ENCODE data around the gene KATNAL2. TPM values are rescaled to one million over a fixed set of nuclear protein-coding genes. Genes with fewer than 3 reads are reported as not detected.

Gene KATNAL2
- total RNA-seq, 1 donor from 2014 or later: 2.6 TPM

- intact Hi-C loops (cut with micrococcal nuclease): no loop called here
- Mint-ChIP-seq H3K9me3 (no peaks in the 10 kb centered on the region), H3K27me3 (no peaks in the 10 kb centered on the region), H3K27ac (no peak overlapping the region), H3K4me3 (no peak overlapping the region), H3K36me3 (ENCODE audit: low read depth) (peaks cover 2% of the 10 kb centered on the region), H3K4me1 (no peaks in the 10 kb centered on the region)
- ChIA-PET CTCF (no interaction called here), POLR2A (no interaction called here)
- TF ChIP-seq CTCF (IDR thresholded peaks at IDR 0.05): no peak
- ATAC-seq (ENCODE audit: low read depth) (no peak), DNase-seq (no peak)
Observed at GRCh38 chr18:47081578-47081977, 164.2 kb downstream of the KATNAL2 start.

GRCh38 chr18:47087676-47088075 is 170.3 kb downstream of the KATNAL2 start:
- Mint-ChIP-seq H3K4me3 (no peak overlapping the region), H3K36me3 (ENCODE audit: low read depth) (peaks cover 5% of the 10 kb centered on the region), H3K27ac (no peak overlapping the region), H3K9me3 (no peaks in the 10 kb centered on the region), H3K27me3 (no peaks in the 10 kb centered on the region), H3K4me1 (peaks cover 5% of the 10 kb centered on the region)
- no peak for ATAC-seq (ENCODE audit: low read depth)
- ChIA-PET CTCF (no interaction called here), POLR2A (no interaction called here)
- TF ChIP-seq CTCF (IDR thresholded peaks at IDR 0.05): no peak
- DNase-seq: no peak
- intact Hi-C loops (cut with micrococcal nuclease): no loop called here

GRCh38 chr18:47095810-47096209 is 178.4 kb downstream of the KATNAL2 start:
- ATAC-seq (ENCODE audit: low read depth): no peak
- H3K4me1 Mint-ChIP-seq: peaks cover 3% of the 10 kb centered on the region
- no peaks in the 10 kb centered on the region for H3K27me3 Mint-ChIP-seq
- H3K36me3 Mint-ChIP-seq (ENCODE audit: low read depth): peaks cover 6% of the 10 kb centered on the region
- no peak overlapping the region for H3K27ac Mint-ChIP-seq
- DNase-seq: no peak
- no peak for TF ChIP-seq CTCF (IDR thresholded peaks at IDR 0.05)
- H3K4me3 Mint-ChIP-seq: no peak overlapping the region
- intact Hi-C loops (cut with micrococcal nuclease): no loop called here
- no peaks in the 10 kb centered on the region for H3K9me3 Mint-ChIP-seq
- POLR2A ChIA-PET: no interaction called here
- CTCF ChIA-PET: interaction anchor here (1.4 kb wide), 1 partner anchor 108 kb away, joined by 4 read pairs; no protein-coding TSS in a partner anchor

- no peak overlapping the region for H3K27ac Mint-ChIP-seq
- intact Hi-C loops (cut with micrococcal nuclease): loop anchor here (1.0 kb wide), 4 partner anchors 105 to 656 kb away; no protein-coding TSS in a partner anchor
- no peaks in the 10 kb centered on the region for H3K9me3 Mint-ChIP-seq
- peak; percentile 85 for TF ChIP-seq CTCF (IDR thresholded peaks at IDR 0.05)
- POLR2A ChIA-PET: no interaction called here
- peaks cover 13% of the 10 kb centered on the region for H3K36me3 Mint-ChIP-seq (ENCODE audit: low read depth)
- CTCF ChIA-PET: interaction anchor here (1.0 to 2.2 kb wide), 7 partner anchors 12 to 649 kb away, joined by 3 to 31 read pairs (median 3); no protein-coding TSS in a partner anchor
- H3K4me3 Mint-ChIP-seq: no peak overlapping the region
- ATAC-seq (ENCODE audit: low read depth): peak; percentile 42
- no peaks in the 10 kb centered on the region for H3K4me1 Mint-ChIP-seq
- peak; percentile 24 for DNase-seq
- no peaks in the 10 kb centered on the region for H3K27me3 Mint-ChIP-seq
Observed at GRCh38 chr18:47100212-47100831, 182.9 kb downstream of the KATNAL2 start.

- no peak for ATAC-seq (ENCODE audit: low read depth)
- DNase-seq: no peak
- TF ChIP-seq CTCF (IDR thresholded peaks at IDR 0.05): no peak
- Mint-ChIP-seq H3K36me3 (ENCODE audit: low read depth) (peaks cover 72% of the 10 kb centered on the region), H3K27me3 (no peaks in the 10 kb centered on the region), H3K27ac (no peak overlapping the region), H3K4me1 (no peaks in the 10 kb centered on the region), H3K9me3 (no peaks in the 10 kb centered on the region), H3K4me3 (no peak overlapping the region)
- ChIA-PET CTCF (no interaction called here), POLR2A (no interaction called here)
- intact Hi-C loops (cut with micrococcal nuclease): no loop called here
Observed at GRCh38 chr18:47108373-47108772, 191.0 kb downstream of the KATNAL2 start.
